GM12878 (cell line): ENCODE measurements around the gene FRMD5. TPM values are rescaled to one million over a fixed set of nuclear protein-coding genes. Genes with fewer than 3 reads are reported as not detected.

ENCODE experiments used
- ATAC-seq: fragments of 200-7000 bp; cut with Tn5 transposase; 3 replicates; pipeline ENCODE4 v1.9.1; 2020; ENCODE audit warnings: mild to moderate bottlenecking, moderate library complexity
- BruUV-seq: library from RNA; stranded (reverse); fragments of 400-500 nt; replicated peaks from 2 replicates; lab custom pipeline; 2021; lab: Mats Ljungman, UMichigan
- CTCF ChIA-PET: fragments of 300-600 bp; sonication (Branson Sonifier 250); formaldehyde crosslinking; extraction: SDS; loops from one replicate; lab custom pipeline; 2021; ENCODE audit warnings: inconsistent platforms; lab: Yijun Ruan, JAX
- POLR2A ChIA-PET: fragments of 350-600 bp; formaldehyde crosslinking; extraction: SDS; loops from one replicate; lab custom pipeline; 2021; ENCODE audit warnings: inconsistent platforms; lab: Charles Lee
- RAD21 ChIA-PET: fragments of 300-600 bp; sonication (Branson Sonifier 250); formaldehyde crosslinking; loops from one replicate; lab custom pipeline; 2023; ENCODE audit warnings: antibody characterized with exemption; ENCODE audit not compliant: unreplicated experiment; lab: Charles Lee
- SMC1A ChIA-PET: fragments of 300-600 bp; sonication (Branson Sonifier 250); formaldehyde crosslinking; loops from one replicate; lab custom pipeline; 2023; ENCODE audit not compliant: unreplicated experiment, uncharacterized antibody; lab: Charles Lee
- DNase-seq: peaks from one replicate; pipeline ENCODE4 v3.0.0-alpha.2; 2011; ENCODE audit warnings: low read depth, low spot score
- FAIRE-seq: peaks from 3 replicates; lab custom pipeline; 2011; peaks lifted over from hg19 to GRCh38; lab: Jason Lieb, UNC
- H2AFZ ChIP-seq: 2 replicates; pipeline ENCODE4 v1.6.0; 2011; ENCODE audit warnings: low read depth, low read length, control low read depth; ENCODE audit not compliant: control insufficient read depth
- H3K27ac ChIP-seq: 2 replicates; pipeline ENCODE4 v1.5.1; 2011; ENCODE audit warnings: control low read depth; ENCODE audit not compliant: control insufficient read depth, insufficient read depth
- H3K27me3 ChIP-seq, 2 experiments: replicated peaks in 1 of 2; 2 replicates each; pipeline versions ENCODE4 v1.6.0 to v1.6.1; 2011; ENCODE audit warnings: low read length in 1 of 2; ENCODE audit not compliant: control insufficient read depth in 2 of 2, insufficient read depth in 2 of 2
- H3K36me3 ChIP-seq, 2 experiments: 2 replicates each; pipeline ENCODE4 v1.5.1; 2011; ENCODE audit warnings: low read length in 1 of 2; ENCODE audit not compliant: control insufficient read depth in 2 of 2, insufficient read depth in 2 of 2
- H3K4me1 ChIP-seq: 2 replicates; pipeline ENCODE4 v1.6.1; 2011; ENCODE audit warnings: mild to moderate bottlenecking, low read length, moderate library complexity, mixed read lengths; ENCODE audit not compliant: control insufficient read depth, insufficient read depth
- H3K4me2 ChIP-seq: 2 replicates; pipeline ENCODE4 v1.6.0; 2011; ENCODE audit warnings: control low read depth; ENCODE audit not compliant: control insufficient read depth, insufficient read depth
- H3K4me3 ChIP-seq: fragments of 200-600 bp; sonication (generic); 2 replicates; pipeline ENCODE4 v1.5.1; 2016
- H3K79me2 ChIP-seq: 2 replicates; pipeline ENCODE4 v1.6.0; 2011; ENCODE audit warnings: low read length; ENCODE audit not compliant: control insufficient read depth, insufficient read depth
- H3K9ac ChIP-seq: 2 replicates; pipeline ENCODE4 v1.8.0; 2011; ENCODE audit warnings: low read length, control low read depth, mixed read lengths; ENCODE audit not compliant: control insufficient read depth, insufficient read depth
- H3K9me3 ChIP-seq: replicated peaks from 3 replicates; pipeline ENCODE4 v1.5.1; 2011; ENCODE audit warnings: mild to moderate bottlenecking, low read length; ENCODE audit not compliant: control insufficient read depth, insufficient read depth
- H4K20me1 ChIP-seq: 2 replicates; pipeline ENCODE4 v1.6.0; 2011; ENCODE audit not compliant: control insufficient read depth, insufficient read depth
- CREM ChIP-seq: IDR thresholded peaks from 2 replicates; pipeline ENCODE4 v1.6.1; 2014; ENCODE audit warnings: antibody characterized with exemption, low read depth
- ETV6 ChIP-seq, 2 experiments: fragments of 450-650 bp in 1 of 2; IDR thresholded peaks in 1 of 2; conservative IDR thresholded peaks in 1 of 2; 2 replicates each; pipeline ENCODE4 v1.6.1; 2014; ENCODE audit warnings: antibody characterized with exemption in 1 of 2, borderline replicate concordance in 1 of 2, low read depth in 1 of 2, mild to moderate bottlenecking in 1 of 2, moderate library complexity in 1 of 2
- IRF4 ChIP-seq: IDR thresholded peaks from 2 replicates; pipeline ENCODE4 v1.6.1; 2011; ENCODE audit warnings: low read depth, low read length
- MYC ChIP-seq: IDR thresholded peaks from 2 replicates; pipeline ENCODE4 v1.6.1; 2011; ENCODE audit warnings: mild to moderate bottlenecking, low read length, moderate library complexity, inconsistent platforms; ENCODE audit not compliant: insufficient read depth, insufficient replicate concordance, insufficient read length, severe bottlenecking
- PML ChIP-seq: IDR thresholded peaks from 2 replicates; pipeline ENCODE4 v1.6.1; 2012; ENCODE audit warnings: low read length, inconsistent platforms
- RFX5 ChIP-seq: IDR thresholded peaks from 2 replicates; pipeline ENCODE4 v1.6.1; 2011; ENCODE audit warnings: low read depth, low read length, improper control_type of control experiment
- SMC3 ChIP-seq: IDR thresholded peaks from 2 replicates; pipeline ENCODE4 v1.6.1; 2011; ENCODE audit warnings: low read length, improper control_type of control experiment, borderline replicate concordance
- STAT1 ChIP-seq: fragments of 450-650 bp; conservative IDR thresholded peaks from 2 replicates; pipeline ENCODE4 v1.6.1; 2014; ENCODE audit warnings: antibody characterized with exemption, mild to moderate bottlenecking
- WRNIP1 ChIP-seq: IDR thresholded peaks from 2 replicates; pipeline ENCODE4 v1.6.1; 2011; ENCODE audit warnings: low read depth, low read length, improper control_type of control experiment, borderline replicate concordance
- ZSCAN29 ChIP-seq: fragments of 450-650 bp; IDR thresholded peaks from 2 replicates; pipeline ENCODE4 v1.6.1; 2017; ENCODE audit warnings: mild to moderate bottlenecking, moderate library complexity
- WGBS: methylation state at CpG from one replicate; pipeline ENCODE4 v1.1.6; 2016; ENCODE audit warnings: low lambda C conversion rate; ENCODE audit not compliant: insufficient replicate concordance, insufficient coverage; ENCODE audit errors: missing lambda C conversion rate; 5-methylcytosine and 5-hydroxymethylcytosine counted together
- in situ Hi-C: fragments of 300-500 bp; cut with MboI; formaldehyde crosslinking; loops from 9 replicates; pipeline ENCODE4 v1.14.3; 2018; ENCODE audit warnings: mixed read lengths
- intact Hi-C: fragments of 100-400 bp; cut with micrococcal nuclease; formaldehyde crosslinking; loops from one replicate; pipeline ENCODE4 v1.14.2; 2022; ENCODE audit not compliant: unreplicated experiment
- polyA plus RNA-seq, 11 experiments: library from polyadenylated mRNA; depleted of rRNA in 4 of 11; unstranded in 6 of 11; stranded (reverse) in 5 of 11; fragments of >200 nt; fragmentation: Nextera tagmentation in 4 of 11; fragmentation: Illumina TruSeq in 1 of 11; extraction: Ambion mirVana in 4 of 11; extraction: Trizol in 1 of 11; gene quantifications; 1 replicate in 1 of 11; 2 replicates in 10 of 11; pipeline versions ENCODE4 v1.2.1 to v1.2.3, GENCODE V29; 2011 to 2016; ENCODE audit warnings: inconsistent platforms in 2 of 11, missing spikeins in 2 of 11, low read depth in 1 of 11
- total RNA-seq, 4 experiments: library from RNA; depleted of rRNA in 3 of 4; stranded (reverse); fragments of >200 nt in 3 of 4; fragmentation: Illumina TruSeq in 1 of 4; extraction: Trizol in 1 of 4; gene quantifications; 2 replicates each; pipeline versions ENCODE4 v1.2.1 to v1.2.3, GENCODE V29; 2013 to 2021
- TF ChIP-seq, protein P1 (sequence below): fragments of 450-650 bp; formaldehyde crosslinking; IDR thresholded peaks from 2 replicates; pipeline ENCODE4 v1.4.0; 2022; ENCODE audit warnings: mild to moderate bottlenecking, moderate library complexity
- TF ChIP-seq, protein P2 (sequence below): IDR thresholded peaks from 2 replicates; pipeline ENCODE4 v1.6.1; 2012; ENCODE audit warnings: low read length, inconsistent platforms

FRMD5 gene
- total and polyA plus RNA-seq, 10 of the 15 experiments (the other 5 are each of a cell fraction or from before 2014, with no cell fraction given), result 0.26 to 6.4 (median 0.68) TPM; not detected in 1

DNA sequence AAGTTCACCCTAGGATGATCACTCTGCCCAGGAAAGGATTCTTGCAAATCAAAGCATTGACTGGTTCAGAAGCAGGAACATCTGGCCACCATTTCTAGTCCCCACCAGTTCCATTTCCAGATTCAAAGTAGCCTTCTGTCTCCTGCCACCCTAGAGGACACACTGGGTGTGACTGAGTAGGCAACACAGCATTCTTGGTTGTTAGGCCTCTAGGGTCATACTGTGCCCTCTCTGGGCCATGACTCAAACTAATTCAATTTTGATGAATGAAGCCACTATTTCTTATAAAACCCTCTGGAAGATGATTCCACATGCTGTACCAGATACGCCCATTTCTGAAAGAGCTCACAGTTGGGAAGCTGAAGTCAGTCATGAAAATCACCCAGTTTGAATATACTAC lies 298.5 kb downstream of the FRMD5 start:
- FAIRE-seq (no peak), DNase-seq (no peak), ATAC-seq (0 out of 3 replicates have a peak, but pooled peaks have one; percentile 25)
- 93% methylated on average over 1 of the region's 1 CpG for WGBS
- no peaks in the 10 kb centered on the region for H3K36me3 ChIP-seq
- H3K79me2 ChIP-seq, result no peaks in the 10 kb centered on the region
- ChIA-PET RAD21 (no interaction called here), SMC1A (interaction anchor here (0.7 to 1.3 kb wide), 2 partner anchors 8 to 87 kb away, joined by 3 read pairs; no protein-coding TSS in a partner anchor), CTCF (interaction anchor here (1.1 to 1.7 kb wide), 2 partner anchors 8 to 169 kb away, joined by 3 to 5 read pairs; no protein-coding TSS in a partner anchor), POLR2A (no interaction called here)
- H3K4me1 ChIP-seq, result no peaks in the 10 kb centered on the region
- no TSS peak for BruUV-seq
- no peak overlapping the region for H3K27ac ChIP-seq
- H4K20me1 ChIP-seq, result no peaks in the 10 kb centered on the region
- in situ Hi-C loops (no loop called here), intact Hi-C loops (no loop called here)
- TF ChIP-seq PML, result no peak
- TF ChIP-seq WRNIP1, result no peak
- no peak for TF ChIP-seq MYC
- no peak for TF ChIP-seq ZSCAN29
- no peak for TF ChIP-seq ETV6 (conservative IDR thresholded peaks at IDR 0.05 in 1 of 2, IDR thresholded peaks at IDR 0.05 in 1 of 2; ENCODE audit: borderline replicate concordance in 1 of 2, low read depth in 1 of 2)
- TF ChIP-seq IRF4, result no peak
- TF ChIP-seq, protein P1, sequence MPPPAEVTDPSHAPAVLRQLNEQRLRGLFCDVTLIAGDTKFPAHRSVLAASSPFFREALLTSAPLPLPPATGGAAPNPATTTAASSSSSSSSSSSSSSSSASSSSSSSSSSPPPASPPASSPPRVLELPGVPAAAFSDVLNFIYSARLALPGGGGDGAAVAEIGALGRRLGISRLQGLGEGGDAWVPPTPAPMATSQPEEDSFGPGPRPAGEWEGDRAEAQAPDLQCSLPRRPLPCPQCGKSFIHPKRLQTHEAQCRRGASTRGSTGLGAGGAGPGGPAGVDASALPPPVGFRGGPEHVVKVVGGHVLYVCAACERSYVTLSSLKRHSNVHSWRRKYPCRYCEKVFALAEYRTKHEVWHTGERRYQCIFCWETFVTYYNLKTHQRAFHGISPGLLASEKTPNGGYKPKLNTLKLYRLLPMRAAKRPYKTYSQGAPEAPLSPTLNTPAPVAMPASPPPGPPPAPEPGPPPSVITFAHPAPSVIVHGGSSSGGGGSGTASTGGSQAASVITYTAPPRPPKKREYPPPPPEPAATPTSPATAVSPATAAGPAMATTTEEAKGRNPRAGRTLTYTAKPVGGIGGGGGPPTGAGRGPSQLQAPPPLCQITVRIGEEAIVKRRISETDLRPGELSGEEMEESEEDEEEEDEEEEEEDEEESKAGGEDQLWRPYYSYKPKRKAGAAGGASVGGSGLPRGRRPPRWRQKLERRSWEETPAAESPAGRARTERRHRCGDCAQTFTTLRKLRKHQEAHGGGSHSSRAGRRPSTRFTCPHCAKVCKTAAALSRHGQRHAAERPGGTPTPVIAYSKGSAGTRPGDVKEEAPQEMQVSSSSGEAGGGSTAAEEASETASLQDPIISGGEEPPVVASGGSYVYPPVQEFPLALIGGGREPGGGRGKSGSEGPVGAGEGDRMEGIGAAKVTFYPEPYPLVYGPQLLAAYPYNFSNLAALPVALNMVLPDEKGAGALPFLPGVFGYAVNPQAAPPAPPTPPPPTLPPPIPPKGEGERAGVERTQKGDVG, result no peak
- TF ChIP-seq, protein P2, sequence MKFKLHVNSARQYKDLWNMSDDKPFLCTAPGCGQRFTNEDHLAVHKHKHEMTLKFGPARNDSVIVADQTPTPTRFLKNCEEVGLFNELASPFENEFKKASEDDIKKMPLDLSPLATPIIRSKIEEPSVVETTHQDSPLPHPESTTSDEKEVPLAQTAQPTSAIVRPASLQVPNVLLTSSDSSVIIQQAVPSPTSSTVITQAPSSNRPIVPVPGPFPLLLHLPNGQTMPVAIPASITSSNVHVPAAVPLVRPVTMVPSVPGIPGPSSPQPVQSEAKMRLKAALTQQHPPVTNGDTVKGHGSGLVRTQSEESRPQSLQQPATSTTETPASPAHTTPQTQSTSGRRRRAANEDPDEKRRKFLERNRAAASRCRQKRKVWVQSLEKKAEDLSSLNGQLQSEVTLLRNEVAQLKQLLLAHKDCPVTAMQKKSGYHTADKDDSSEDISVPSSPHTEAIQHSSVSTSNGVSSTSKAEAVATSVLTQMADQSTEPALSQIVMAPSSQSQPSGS, result no peak
- TF ChIP-seq CREM, result no peak
- TF ChIP-seq RFX5, result no peak
- no peak for TF ChIP-seq STAT1
- TF ChIP-seq SMC3, result no peak
- no peak overlapping the region for H3K4me3 ChIP-seq
- H2AFZ ChIP-seq, result no peak overlapping the region
- H3K9ac ChIP-seq, result no peak overlapping the region
- H3K9me3 ChIP-seq, result no peaks in the 10 kb centered on the region
- no peaks in the 10 kb centered on the region for H3K27me3 ChIP-seq
- H3K4me2 ChIP-seq, result no peak overlapping the region
